ENCODE measurements around the gene RNF214.
"Not testable (repeated sequence)": the region's sequence is repeated elsewhere in the genome, so short reads cannot be mapped to it uniquely, and the experiment has no call there.

Gene RNF214

GRCh38 chr11:117313091-117313490 is 80.6 kb downstream of the RNF214 start:
- Histone ChIP-seq H3K36me3 (ENCODE audit: control insufficient read depth, insufficient read depth, low read length) (no peaks in the 10 kb centered on the region), H3K4me3 (ENCODE audit: insufficient read depth, low read depth, low read length) (no peak overlapping the region), H3K9me3 (ENCODE audit: control insufficient read depth, low read length) (no peaks in the 10 kb centered on the region), H3K27me3 (ENCODE audit: control insufficient read depth, insufficient read depth, low read length, poor library complexity, severe bottlenecking) (peaks cover 7% of the 10 kb centered on the region), H3K4me1 (ENCODE audit: control insufficient read depth, insufficient read depth, low read length) (peaks cover 7% of the 10 kb centered on the region), H3K27ac (ENCODE audit: insufficient read depth, low read depth, low read length, poor library complexity, severe bottlenecking) (no peak overlapping the region)
- 93 to 94% methylated on average over 5 of the region's 5 CpGs for WGBS, 2 experiments

- Histone ChIP-seq H3K27me3 (ENCODE audit: control insufficient read depth, insufficient read depth, low read length, poor library complexity, severe bottlenecking) (peaks cover 7% of the 10 kb centered on the region), H3K4me3 (ENCODE audit: insufficient read depth, low read depth, low read length) (peak overlapping the region; percentile 67), H3K4me1 (ENCODE audit: control insufficient read depth, insufficient read depth, low read length) (peaks cover 7% of the 10 kb centered on the region), H3K27ac (ENCODE audit: insufficient read depth, low read depth, low read length, poor library complexity, severe bottlenecking) (no peak overlapping the region), H3K9me3 (ENCODE audit: control insufficient read depth, low read length) (no peaks in the 10 kb centered on the region), H3K36me3 (ENCODE audit: control insufficient read depth, insufficient read depth, low read length) (no peaks in the 10 kb centered on the region)
- WGBS, 2 experiments, result 77 to 84% methylated on average over 14 of the region's 14 CpGs
These were observed 81.6 kb downstream of the RNF214 start for GRCh38 chr11:117313828-117314768.

- no peaks in the 10 kb centered on the region for H3K36me3 ChIP-seq (ENCODE audit: control insufficient read depth, insufficient read depth, low read length)
- H3K27me3 ChIP-seq (ENCODE audit: control insufficient read depth, insufficient read depth, low read length, poor library complexity, severe bottlenecking), result peaks cover 7% of the 10 kb centered on the region
- H3K9me3 ChIP-seq (ENCODE audit: control insufficient read depth, low read length), result no peaks in the 10 kb centered on the region
- peaks cover 7% of the 10 kb centered on the region for H3K4me1 ChIP-seq (ENCODE audit: control insufficient read depth, insufficient read depth, low read length)
- peak overlapping the region; percentile 67 for H3K4me3 ChIP-seq (ENCODE audit: insufficient read depth, low read depth, low read length)
- H3K27ac ChIP-seq (ENCODE audit: insufficient read depth, low read depth, low read length, poor library complexity, severe bottlenecking), result no peak overlapping the region
- 24 to 29% methylated on average over 10 of the region's 10 CpGs for WGBS, 2 experiments
These were observed 82.4 kb downstream of the RNF214 start for GRCh38 chr11:117314840-117315239.

GRCh38 chr11:117315285-117316196 is 83.1 kb downstream of the RNF214 start:
- H3K4me1 ChIP-seq (ENCODE audit: control insufficient read depth, insufficient read depth, low read length), result peaks cover 7% of the 10 kb centered on the region

GRCh38 chr11:117316197-117316961 is 83.9 kb downstream of the RNF214 start, which contains the start of gene BACE1:
BACE1 (minus strand) TSS chr11:117316256; CDS start chr11:117315795, 461 bp downstream.
- peaks cover 7% of the 10 kb centered on the region for H3K27me3 ChIP-seq (ENCODE audit: control insufficient read depth, insufficient read depth, low read length, poor library complexity, severe bottlenecking)
- peak within 1 kb of the TSS; percentile 67 for H3K4me3 ChIP-seq (ENCODE audit: insufficient read depth, low read depth, low read length)
- H3K27ac ChIP-seq (ENCODE audit: insufficient read depth, low read depth, low read length, poor library complexity, severe bottlenecking), result no peak within 1 kb of the TSS
- WGBS, 2 experiments, result 15% methylated on average over 29 of the region's 29 CpGs
- peaks cover 7% of the 10 kb centered on the region for H3K4me1 ChIP-seq (ENCODE audit: control insufficient read depth, insufficient read depth, low read length)
- H3K36me3 ChIP-seq (ENCODE audit: control insufficient read depth, insufficient read depth, low read length), result no peaks in the 10 kb centered on the region
- H3K9me3 ChIP-seq (ENCODE audit: control insufficient read depth, low read length), result no peaks in the 10 kb centered on the region

More at GRCh38 chr11:117315285-117316196, 83.1 kb downstream of the RNF214 start:
- Histone ChIP-seq H3K27ac (ENCODE audit: insufficient read depth, low read depth, low read length, poor library complexity, severe bottlenecking) (no peak overlapping the region), H3K36me3 (ENCODE audit: control insufficient read depth, insufficient read depth, low read length) (no peaks in the 10 kb centered on the region), H3K4me3 (ENCODE audit: insufficient read depth, low read depth, low read length) (peak overlapping the region; percentile 67), H3K27me3 (ENCODE audit: control insufficient read depth, insufficient read depth, low read length, poor library complexity, severe bottlenecking) (peaks cover 7% of the 10 kb centered on the region), H3K9me3 (ENCODE audit: control insufficient read depth, low read length) (no peaks in the 10 kb centered on the region)
- 4 to 5% methylated on average over 62 of the region's 62 CpGs for WGBS, 2 experiments

GRCh38 chr11:117318738-117319137 is 86.3 kb downstream of the RNF214 start:
- no peak overlapping the region for H3K27ac ChIP-seq (ENCODE audit: insufficient read depth, low read depth, low read length, poor library complexity, severe bottlenecking)
- H3K27me3 ChIP-seq (ENCODE audit: control insufficient read depth, insufficient read depth, low read length, poor library complexity, severe bottlenecking), result peaks cover 7% of the 10 kb centered on the region
- H3K9me3 ChIP-seq (ENCODE audit: control insufficient read depth, low read length), result no peaks in the 10 kb centered on the region
- WGBS, 2 experiments, result 89 to 92% methylated on average over 7 of the region's 7 CpGs
- H3K36me3 ChIP-seq (ENCODE audit: control insufficient read depth, insufficient read depth, low read length), result no peaks in the 10 kb centered on the region
- H3K4me1 ChIP-seq (ENCODE audit: control insufficient read depth, insufficient read depth, low read length), result peaks cover 7% of the 10 kb centered on the region
- H3K4me3 ChIP-seq (ENCODE audit: insufficient read depth, low read depth, low read length), result no peak overlapping the region

GRCh38 chr11:117319214-117319840 is 86.9 kb downstream of the RNF214 start:
- Histone ChIP-seq H3K27ac (ENCODE audit: insufficient read depth, low read depth, low read length, poor library complexity, severe bottlenecking) (no peak overlapping the region), H3K9me3 (ENCODE audit: control insufficient read depth, low read length) (no peaks in the 10 kb centered on the region), H3K4me1 (ENCODE audit: control insufficient read depth, insufficient read depth, low read length) (peaks cover 7% of the 10 kb centered on the region), H3K4me3 (ENCODE audit: insufficient read depth, low read depth, low read length) (no peak overlapping the region), H3K36me3 (ENCODE audit: control insufficient read depth, insufficient read depth, low read length) (no peaks in the 10 kb centered on the region), H3K27me3 (ENCODE audit: control insufficient read depth, insufficient read depth, low read length, poor library complexity, severe bottlenecking) (peaks cover 7% of the 10 kb centered on the region)
- WGBS, 2 experiments, result 90 to 91% methylated on average over 5 of the region's 5 CpGs

GRCh38 chr11:117327255-117327566 is 94.7 kb downstream of the RNF214 start:
- WGBS, 2 experiments, result 19 to 24% methylated on average over 5 of the region's 5 CpGs
- not testable (repeated sequence) for H3K27me3 ChIP-seq (ENCODE audit: control insufficient read depth, insufficient read depth, low read length, poor library complexity, severe bottlenecking); H3K36me3 ChIP-seq (ENCODE audit: control insufficient read depth, insufficient read depth, low read length); H3K27ac ChIP-seq (ENCODE audit: insufficient read depth, low read depth, low read length, poor library complexity, severe bottlenecking); H3K4me1 ChIP-seq (ENCODE audit: control insufficient read depth, insufficient read depth, low read length); H3K9me3 ChIP-seq (ENCODE audit: control insufficient read depth, low read length)
- peak overlapping the region; percentile 54 for H3K4me3 ChIP-seq (ENCODE audit: insufficient read depth, low read depth, low read length)

- peaks cover 7% of the 10 kb centered on the region for H3K4me1 ChIP-seq (ENCODE audit: control insufficient read depth, insufficient read depth, low read length)
- H3K9me3 ChIP-seq (ENCODE audit: control insufficient read depth, low read length), result no peaks in the 10 kb centered on the region
- H3K4me3 ChIP-seq (ENCODE audit: insufficient read depth, low read depth, low read length), result peak within 1 kb of the TSS; percentile 54
- WGBS, 2 experiments, result 0 to 1% methylated on average over 64 of the region's 64 CpGs
- H3K27me3 ChIP-seq (ENCODE audit: control insufficient read depth, insufficient read depth, low read length, poor library complexity, severe bottlenecking), result no peaks in the 10 kb centered on the region
- H3K36me3 ChIP-seq (ENCODE audit: control insufficient read depth, insufficient read depth, low read length), result no peaks in the 10 kb centered on the region
- H3K27ac ChIP-seq (ENCODE audit: insufficient read depth, low read depth, low read length, poor library complexity, severe bottlenecking), result no peak within 1 kb of the TSS
These were observed 95.3 kb downstream of the RNF214 start, which contains the start of gene CEP164 for GRCh38 chr11:117327567-117328374. CEP164 (plus strand) TSS chr11:117327854; CDS start chr11:117338587, 10,733 bp downstream.
